Measurements from ENCODE around the gene PRPF38A.

DNA sequence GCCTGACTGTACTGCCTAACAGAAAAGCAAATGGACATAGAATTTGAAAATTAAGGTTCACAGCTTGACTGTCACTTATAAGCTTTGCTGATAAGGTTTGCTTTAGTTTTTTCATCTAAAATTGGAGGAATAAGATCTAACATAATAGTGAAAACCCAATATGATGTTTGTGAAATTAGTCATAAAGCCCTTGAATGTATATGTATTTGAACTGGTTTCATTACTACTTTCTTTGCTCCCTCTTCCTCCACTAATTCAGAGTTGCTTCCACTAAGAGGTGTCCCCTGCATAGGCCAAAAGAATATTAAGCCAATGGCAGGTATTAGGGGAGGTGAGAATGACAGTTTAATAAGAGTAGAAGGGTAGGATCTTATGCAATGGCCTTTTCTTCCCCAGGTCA, 10.5 kb downstream of the PRPF38A start:
- TF ChIP-seq, protein P1, sequence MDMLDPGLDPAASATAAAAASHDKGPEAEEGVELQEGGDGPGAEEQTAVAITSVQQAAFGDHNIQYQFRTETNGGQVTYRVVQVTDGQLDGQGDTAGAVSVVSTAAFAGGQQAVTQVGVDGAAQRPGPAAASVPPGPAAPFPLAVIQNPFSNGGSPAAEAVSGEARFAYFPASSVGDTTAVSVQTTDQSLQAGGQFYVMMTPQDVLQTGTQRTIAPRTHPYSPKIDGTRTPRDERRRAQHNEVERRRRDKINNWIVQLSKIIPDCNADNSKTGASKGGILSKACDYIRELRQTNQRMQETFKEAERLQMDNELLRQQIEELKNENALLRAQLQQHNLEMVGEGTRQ (CRISPR knock-in tag; IDR thresholded peaks at IDR 0.05): no peak
- no peak for TF ChIP-seq ZNF232 (CRISPR knock-in tag; IDR thresholded peaks at IDR 0.05)
- no peak for TF ChIP-seq FOXP1 (CRISPR knock-in tag; IDR thresholded peaks at IDR 0.05; ENCODE audit: borderline replicate concordance)
- TF ChIP-seq, protein P2, sequence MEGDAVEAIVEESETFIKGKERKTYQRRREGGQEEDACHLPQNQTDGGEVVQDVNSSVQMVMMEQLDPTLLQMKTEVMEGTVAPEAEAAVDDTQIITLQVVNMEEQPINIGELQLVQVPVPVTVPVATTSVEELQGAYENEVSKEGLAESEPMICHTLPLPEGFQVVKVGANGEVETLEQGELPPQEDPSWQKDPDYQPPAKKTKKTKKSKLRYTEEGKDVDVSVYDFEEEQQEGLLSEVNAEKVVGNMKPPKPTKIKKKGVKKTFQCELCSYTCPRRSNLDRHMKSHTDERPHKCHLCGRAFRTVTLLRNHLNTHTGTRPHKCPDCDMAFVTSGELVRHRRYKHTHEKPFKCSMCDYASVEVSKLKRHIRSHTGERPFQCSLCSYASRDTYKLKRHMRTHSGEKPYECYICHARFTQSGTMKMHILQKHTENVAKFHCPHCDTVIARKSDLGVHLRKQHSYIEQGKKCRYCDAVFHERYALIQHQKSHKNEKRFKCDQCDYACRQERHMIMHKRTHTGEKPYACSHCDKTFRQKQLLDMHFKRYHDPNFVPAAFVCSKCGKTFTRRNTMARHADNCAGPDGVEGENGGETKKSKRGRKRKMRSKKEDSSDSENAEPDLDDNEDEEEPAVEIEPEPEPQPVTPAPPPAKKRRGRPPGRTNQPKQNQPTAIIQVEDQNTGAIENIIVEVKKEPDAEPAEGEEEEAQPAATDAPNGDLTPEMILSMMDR (IDR thresholded peaks at IDR 0.05): no peak
- no peak for TF ChIP-seq FOXK1 (CRISPR knock-in tag; IDR thresholded peaks at IDR 0.05)
- TF ChIP-seq ZNF423 (CRISPR knock-in tag; IDR thresholded peaks at IDR 0.05): no peak
- TF ChIP-seq, protein P3, sequence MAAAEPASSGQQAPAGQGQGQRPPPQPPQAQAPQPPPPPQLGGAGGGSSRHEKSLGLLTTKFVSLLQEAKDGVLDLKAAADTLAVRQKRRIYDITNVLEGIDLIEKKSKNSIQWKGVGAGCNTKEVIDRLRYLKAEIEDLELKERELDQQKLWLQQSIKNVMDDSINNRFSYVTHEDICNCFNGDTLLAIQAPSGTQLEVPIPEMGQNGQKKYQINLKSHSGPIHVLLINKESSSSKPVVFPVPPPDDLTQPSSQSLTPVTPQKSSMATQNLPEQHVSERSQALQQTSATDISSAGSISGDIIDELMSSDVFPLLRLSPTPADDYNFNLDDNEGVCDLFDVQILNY (CRISPR knock-in tag; IDR thresholded peaks at IDR 0.05): no peak
- no peak for TF ChIP-seq ZNF532 (CRISPR knock-in tag; IDR thresholded peaks at IDR 0.05; ENCODE audit: borderline replicate concordance)
- no peak for TF ChIP-seq ZNF263 (CRISPR knock-in tag; IDR thresholded peaks at IDR 0.05; ENCODE audit: low read depth)
- no peak for TF ChIP-seq SP1 (CRISPR knock-in tag; conservative IDR thresholded peaks at IDR 0.05)
- TF ChIP-seq, protein P4, sequence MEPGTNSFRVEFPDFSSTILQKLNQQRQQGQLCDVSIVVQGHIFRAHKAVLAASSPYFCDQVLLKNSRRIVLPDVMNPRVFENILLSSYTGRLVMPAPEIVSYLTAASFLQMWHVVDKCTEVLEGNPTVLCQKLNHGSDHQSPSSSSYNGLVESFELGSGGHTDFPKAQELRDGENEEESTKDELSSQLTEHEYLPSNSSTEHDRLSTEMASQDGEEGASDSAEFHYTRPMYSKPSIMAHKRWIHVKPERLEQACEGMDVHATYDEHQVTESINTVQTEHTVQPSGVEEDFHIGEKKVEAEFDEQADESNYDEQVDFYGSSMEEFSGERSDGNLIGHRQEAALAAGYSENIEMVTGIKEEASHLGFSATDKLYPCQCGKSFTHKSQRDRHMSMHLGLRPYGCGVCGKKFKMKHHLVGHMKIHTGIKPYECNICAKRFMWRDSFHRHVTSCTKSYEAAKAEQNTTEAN (CRISPR knock-in tag; IDR thresholded peaks at IDR 0.05): no peak
- no peak for TF ChIP-seq ATF1 (CRISPR knock-in tag; IDR thresholded peaks at IDR 0.05)
- no peak for TF ChIP-seq IRF2 (CRISPR knock-in tag; IDR thresholded peaks at IDR 0.05; ENCODE audit: borderline replicate concordance, low read depth)
